Adrenal gland (tissue), 5 donors: ENCODE results near the gene FAF1.

Experiments
- POLR2A ChIP-seq, 2 donors: fragments of 450-650 bp; IDR thresholded peaks; one replicate each; pipeline ENCODE4 v1.6.1; 2017; ENCODE audit warnings: antibody characterized with exemption in 2 of 2, mild to moderate bottlenecking in 2 of 2, moderate library complexity in 1 of 2
- TF ChIP-seq, protein P1 (sequence below), 6 experiments: fragments of 450-650 bp in 4 of 6; fragments of 200-600 bp in 2 of 6; sonication (generic) in 1 of 6; IDR thresholded peaks; 1 replicate in 5 of 6; 2 replicates in 1 of 6; pipeline versions ENCODE4 v1.5.1 to v1.8.0; 2016 to 2021; ENCODE audit warnings: antibody characterized with exemption in 6 of 6, mild to moderate bottlenecking in 2 of 6, moderate library complexity in 1 of 6
- donor health status: DM: no; HTN: no; CAD: no.

DNA sequence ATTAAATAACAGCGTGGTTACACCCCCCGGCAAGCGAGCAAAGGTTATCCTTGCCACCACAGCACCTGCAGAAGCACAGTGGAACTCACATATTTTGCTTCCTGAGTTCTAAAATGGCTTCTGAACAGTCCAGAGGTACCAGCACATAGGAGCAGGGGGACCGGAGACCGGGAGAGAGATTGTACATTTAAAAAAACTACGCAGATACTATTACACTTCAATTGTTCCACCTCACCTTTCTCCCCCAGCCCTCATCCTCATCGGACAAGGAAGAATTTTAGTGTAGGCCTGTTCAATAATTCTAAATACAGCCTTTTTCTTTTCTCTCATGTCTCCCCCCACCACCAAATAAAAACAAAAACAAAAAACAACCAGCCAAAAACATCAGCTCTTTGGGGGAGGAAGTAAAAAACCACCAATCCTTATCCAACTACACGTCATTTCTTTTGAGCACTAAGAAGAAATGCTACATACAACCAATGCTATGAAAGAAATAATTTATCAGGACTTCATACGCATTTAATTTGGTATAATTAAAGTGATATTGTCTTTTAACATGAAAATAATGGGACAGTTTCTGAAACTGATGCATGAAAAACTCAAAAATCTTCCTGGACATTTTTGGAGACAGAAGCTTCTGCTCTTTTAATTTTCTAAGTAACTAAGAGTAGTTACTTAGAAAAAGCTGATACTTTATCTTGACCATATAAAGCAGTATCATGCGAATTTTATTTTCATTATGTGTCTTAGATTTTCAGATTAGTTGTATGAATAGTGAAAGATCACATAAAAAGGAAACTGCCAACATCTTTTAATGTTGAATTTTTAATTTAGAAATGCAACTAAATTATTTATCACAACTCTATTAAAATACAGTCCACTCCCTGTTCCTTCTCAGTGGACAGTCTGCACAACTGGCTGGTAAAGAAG, 19.1 kb upstream of the FAF1 start:
- TF ChIP-seq POLR2A (IDR thresholded peaks at IDR 0.05) = peak in 1 of 2 donors; percentile 20
- TF ChIP-seq, protein P1, sequence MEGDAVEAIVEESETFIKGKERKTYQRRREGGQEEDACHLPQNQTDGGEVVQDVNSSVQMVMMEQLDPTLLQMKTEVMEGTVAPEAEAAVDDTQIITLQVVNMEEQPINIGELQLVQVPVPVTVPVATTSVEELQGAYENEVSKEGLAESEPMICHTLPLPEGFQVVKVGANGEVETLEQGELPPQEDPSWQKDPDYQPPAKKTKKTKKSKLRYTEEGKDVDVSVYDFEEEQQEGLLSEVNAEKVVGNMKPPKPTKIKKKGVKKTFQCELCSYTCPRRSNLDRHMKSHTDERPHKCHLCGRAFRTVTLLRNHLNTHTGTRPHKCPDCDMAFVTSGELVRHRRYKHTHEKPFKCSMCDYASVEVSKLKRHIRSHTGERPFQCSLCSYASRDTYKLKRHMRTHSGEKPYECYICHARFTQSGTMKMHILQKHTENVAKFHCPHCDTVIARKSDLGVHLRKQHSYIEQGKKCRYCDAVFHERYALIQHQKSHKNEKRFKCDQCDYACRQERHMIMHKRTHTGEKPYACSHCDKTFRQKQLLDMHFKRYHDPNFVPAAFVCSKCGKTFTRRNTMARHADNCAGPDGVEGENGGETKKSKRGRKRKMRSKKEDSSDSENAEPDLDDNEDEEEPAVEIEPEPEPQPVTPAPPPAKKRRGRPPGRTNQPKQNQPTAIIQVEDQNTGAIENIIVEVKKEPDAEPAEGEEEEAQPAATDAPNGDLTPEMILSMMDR (IDR thresholded peaks at IDR 0.05) = no peak
